KOPT-K1 (cell line): ENCODE measurements around the gene LRP2.

Experiments
- H3K27ac ChIP-seq: fragments of 200-600 bp; sonication (generic); 2 replicates; pipeline ENCODE4 v1.5.1; 2016; ENCODE audit warnings: antibody characterized with exemption, mild to moderate bottlenecking, low read depth, low read length; ENCODE audit not compliant: poor library complexity, severe bottlenecking
- H3K36me3 ChIP-seq: fragments of 200-600 bp; sonication (generic); 2 replicates; pipeline ENCODE4 v1.5.1; 2017; ENCODE audit warnings: antibody characterized with exemption, mild to moderate bottlenecking, low read length, moderate library complexity; ENCODE audit not compliant: insufficient read depth
- H3K9me3 ChIP-seq: fragments of 200-600 bp; sonication (generic); 2 replicates; pipeline ENCODE4 v1.5.1; 2017; ENCODE audit warnings: antibody characterized with exemption, low read length, mild to moderate bottlenecking; ENCODE audit not compliant: insufficient read depth, poor library complexity, severe bottlenecking

LRP2 gene

GRCh38 chr2:169081551-169081950 is 280.8 kb downstream of the LRP2 start:
- H3K36me3 ChIP-seq: no peaks in the 10 kb centered on the region
- H3K9me3 ChIP-seq: no peaks in the 10 kb centered on the region
- no peak overlapping the region for H3K27ac ChIP-seq

GRCh38 chr2:169080250-169081069 is 281.9 kb downstream of the LRP2 start:
- Histone ChIP-seq H3K36me3 (no peaks in the 10 kb centered on the region), H3K9me3 (no peaks in the 10 kb centered on the region), H3K27ac (no peak overlapping the region)

- H3K27ac ChIP-seq: no peak overlapping the region
- H3K36me3 ChIP-seq: no peaks in the 10 kb centered on the region
- H3K9me3 ChIP-seq: no peaks in the 10 kb centered on the region
These were observed 284.6 kb downstream of the LRP2 start for GRCh38 chr2:169077674-169078240.
